HepG2 (cell line): ENCODE results near the gene ABL2. TPM values are rescaled to one million over a fixed set of nuclear protein-coding genes. Genes with fewer than 3 reads are reported as not detected.
A peak's percentile ranks its signal among the peaks of the same experiment; 100 is the strongest.

Experiments
- SMAD1 ChIP-seq: sonication (generic); formaldehyde crosslinking; IDR thresholded peaks from 2 replicates; pipeline ENCODE4 v1.4.0; 2020; ENCODE audit warnings: missing genetic modification reagents, low read depth, mild to moderate bottlenecking, borderline replicate concordance
- THAP11 ChIP-seq: IDR thresholded peaks from 2 replicates; pipeline ENCODE4 v1.6.1; 2016; ENCODE audit warnings: missing biosample characterization, missing genetic modification reagents
- U2AF2 ChIP-seq: fragments of 200-400 bp; formaldehyde crosslinking; IDR thresholded peaks from 2 replicates; pipeline ENCODE4 v1.6.1; 2017; ENCODE audit warnings: low read depth, mild to moderate bottlenecking, low read length
- ZFP37 ChIP-seq: sonication (generic); formaldehyde crosslinking; IDR thresholded peaks from 2 replicates; pipeline ENCODE4 v1.4.0; 2020; ENCODE audit warnings: missing genetic modification reagents, borderline replicate concordance
- ZFP41 ChIP-seq: sonication (generic); formaldehyde crosslinking; IDR thresholded peaks from 2 replicates; pipeline ENCODE4 v1.4.0; 2020; ENCODE audit warnings: mild to moderate bottlenecking, missing genetic modification reagents, borderline replicate concordance
- ZNF629 ChIP-seq: sonication (generic); formaldehyde crosslinking; conservative IDR thresholded peaks from 2 replicates; pipeline ENCODE4 v1.5.0; 2020; ENCODE audit warnings: missing genetic modification reagents
- ZNF776 ChIP-seq: sonication (generic); formaldehyde crosslinking; IDR thresholded peaks from 2 replicates; pipeline ENCODE4 v1.4.0; 2020; ENCODE audit warnings: mild to moderate bottlenecking, missing genetic modification reagents
- ZNF83 ChIP-seq: sonication (generic); formaldehyde crosslinking; IDR thresholded peaks from 2 replicates; pipeline ENCODE4 v1.4.0; 2020; ENCODE audit warnings: missing genetic modification reagents, mild to moderate bottlenecking, borderline replicate concordance
- ZSCAN31 ChIP-seq: sonication (generic); formaldehyde crosslinking; IDR thresholded peaks from 2 replicates; pipeline ENCODE4 v1.5.0; 2020; ENCODE audit warnings: low read depth, mild to moderate bottlenecking, missing genetic modification reagents
- polyA plus RNA-seq, 8 experiments: library from polyadenylated mRNA; depleted of rRNA in 3 of 8; stranded (reverse) in 7 of 8; unstranded in 1 of 8; fragments of >200 nt; fragmentation: Illumina TruSeq in 4 of 8; extraction: Trizol in 4 of 8; gene quantifications; 2 replicates each; pipeline versions ENCODE4 v1.2.1 to v1.2.3, GENCODE V29; 2011 to 2016; ENCODE audit warnings: low read depth in 4 of 8, missing spikeins in 1 of 8, mixed read lengths in 1 of 8; ENCODE audit not compliant: insufficient read depth in 1 of 8
- total RNA-seq, 5 experiments: library from RNA; depleted of rRNA; stranded (reverse); fragments of >200 nt; fragmentation: Illumina TruSeq; extraction: Trizol; gene quantifications; 2 replicates each; pipeline ENCODE4 v1.2.3, GENCODE V29; 2016; ENCODE audit warnings: low read depth in 1 of 5
- TF ChIP-seq, protein P1 (sequence below): sonication (generic); formaldehyde crosslinking; IDR thresholded peaks from 2 replicates; pipeline ENCODE4 v1.4.0; 2020; ENCODE audit warnings: missing genetic modification reagents
- TF ChIP-seq, protein P2 (sequence below): sonication (generic); formaldehyde crosslinking; IDR thresholded peaks from one replicate; pipeline ENCODE4 v1.5.1; 2020; ENCODE audit warnings: mild to moderate bottlenecking, missing genetic modification reagents; ENCODE audit errors: not compliant biosample characterization
- TF ChIP-seq, protein P3 (sequence below), 2 experiments: sonication (generic) in 1 of 2; formaldehyde crosslinking in 1 of 2; IDR thresholded peaks; 2 replicates each; pipeline versions ENCODE4 v1.4.0 to v1.6.1; 2018 to 2020; ENCODE audit warnings: missing genetic modification reagents in 2 of 2, borderline replicate concordance in 1 of 2, low read depth in 1 of 2, mild to moderate bottlenecking in 1 of 2, missing biosample characterization in 1 of 2
- TF ChIP-seq, protein P4 (sequence below): sonication (generic); formaldehyde crosslinking; IDR thresholded peaks from 2 replicates; pipeline ENCODE4 v1.5.1; 2020; ENCODE audit warnings: mild to moderate bottlenecking, missing genetic modification reagents, borderline replicate concordance
- TF ChIP-seq, protein P5 (sequence below): sonication (generic); formaldehyde crosslinking; IDR thresholded peaks from 2 replicates; pipeline ENCODE4 v1.4.0; 2020; ENCODE audit warnings: missing genetic modification reagents

The ABL2 gene
- total and polyA plus RNA-seq, 2 of the 13 experiments (the other 11 are each of a cell fraction or from before 2014, with no cell fraction given), result 5.8 to 6.0 TPM

DNA sequence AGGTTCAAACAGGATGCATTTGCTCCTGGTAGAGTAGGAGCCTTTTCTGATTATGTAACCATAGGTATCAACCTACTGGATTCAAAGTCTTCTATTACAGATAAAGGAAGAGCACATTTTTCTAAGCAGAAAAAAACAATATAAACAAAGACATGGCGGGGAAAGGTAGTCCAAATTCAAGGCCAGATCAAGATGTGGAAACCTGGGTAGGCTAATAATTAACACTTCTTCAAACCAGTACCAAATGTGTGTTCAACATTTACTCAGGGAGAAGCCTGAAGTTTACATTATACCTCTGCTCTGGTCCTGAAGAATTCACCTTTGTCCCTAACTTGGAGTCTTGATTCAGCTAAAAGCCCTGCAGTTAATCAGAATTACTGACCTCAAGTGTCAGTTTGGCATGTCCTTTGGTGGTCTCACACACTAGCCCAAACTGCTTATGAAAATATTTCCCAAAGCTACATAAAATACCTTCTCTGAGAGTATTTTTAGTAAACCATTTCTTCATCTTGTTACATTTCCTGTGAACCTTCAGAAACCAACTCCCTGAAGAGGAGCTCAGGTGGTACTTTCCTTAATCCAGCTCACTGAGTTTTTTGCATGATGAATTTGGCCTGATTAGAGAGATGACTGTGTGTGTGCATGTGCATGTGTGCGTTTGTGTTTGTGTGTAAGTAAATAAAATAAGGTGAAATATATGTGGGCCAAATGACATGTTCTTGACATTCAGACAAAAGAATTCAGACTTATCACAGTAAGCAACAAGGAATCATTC is 77.4 kb downstream of the ABL2 start (continued):
- TF ChIP-seq, protein P1, sequence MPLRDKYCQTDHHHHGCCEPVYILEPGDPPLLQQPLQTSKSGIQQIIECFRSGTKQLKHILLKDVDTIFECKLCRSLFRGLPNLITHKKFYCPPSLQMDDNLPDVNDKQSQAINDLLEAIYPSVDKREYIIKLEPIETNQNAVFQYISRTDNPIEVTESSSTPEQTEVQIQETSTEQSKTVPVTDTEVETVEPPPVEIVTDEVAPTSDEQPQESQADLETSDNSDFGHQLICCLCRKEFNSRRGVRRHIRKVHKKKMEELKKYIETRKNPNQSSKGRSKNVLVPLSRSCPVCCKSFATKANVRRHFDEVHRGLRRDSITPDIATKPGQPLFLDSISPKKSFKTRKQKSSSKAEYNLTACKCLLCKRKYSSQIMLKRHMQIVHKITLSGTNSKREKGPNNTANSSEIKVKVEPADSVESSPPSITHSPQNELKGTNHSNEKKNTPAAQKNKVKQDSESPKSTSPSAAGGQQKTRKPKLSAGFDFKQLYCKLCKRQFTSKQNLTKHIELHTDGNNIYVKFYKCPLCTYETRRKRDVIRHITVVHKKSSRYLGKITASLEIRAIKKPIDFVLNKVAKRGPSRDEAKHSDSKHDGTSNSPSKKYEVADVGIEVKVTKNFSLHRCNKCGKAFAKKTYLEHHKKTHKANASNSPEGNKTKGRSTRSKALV (CRISPR knock-in tag), result no peak
- TF ChIP-seq ZFP37 (CRISPR knock-in tag), result no peak
- TF ChIP-seq ZNF83 (CRISPR knock-in tag), result no peak
- TF ChIP-seq ZNF629 (CRISPR knock-in tag), result no peak
- TF ChIP-seq, protein P2, sequence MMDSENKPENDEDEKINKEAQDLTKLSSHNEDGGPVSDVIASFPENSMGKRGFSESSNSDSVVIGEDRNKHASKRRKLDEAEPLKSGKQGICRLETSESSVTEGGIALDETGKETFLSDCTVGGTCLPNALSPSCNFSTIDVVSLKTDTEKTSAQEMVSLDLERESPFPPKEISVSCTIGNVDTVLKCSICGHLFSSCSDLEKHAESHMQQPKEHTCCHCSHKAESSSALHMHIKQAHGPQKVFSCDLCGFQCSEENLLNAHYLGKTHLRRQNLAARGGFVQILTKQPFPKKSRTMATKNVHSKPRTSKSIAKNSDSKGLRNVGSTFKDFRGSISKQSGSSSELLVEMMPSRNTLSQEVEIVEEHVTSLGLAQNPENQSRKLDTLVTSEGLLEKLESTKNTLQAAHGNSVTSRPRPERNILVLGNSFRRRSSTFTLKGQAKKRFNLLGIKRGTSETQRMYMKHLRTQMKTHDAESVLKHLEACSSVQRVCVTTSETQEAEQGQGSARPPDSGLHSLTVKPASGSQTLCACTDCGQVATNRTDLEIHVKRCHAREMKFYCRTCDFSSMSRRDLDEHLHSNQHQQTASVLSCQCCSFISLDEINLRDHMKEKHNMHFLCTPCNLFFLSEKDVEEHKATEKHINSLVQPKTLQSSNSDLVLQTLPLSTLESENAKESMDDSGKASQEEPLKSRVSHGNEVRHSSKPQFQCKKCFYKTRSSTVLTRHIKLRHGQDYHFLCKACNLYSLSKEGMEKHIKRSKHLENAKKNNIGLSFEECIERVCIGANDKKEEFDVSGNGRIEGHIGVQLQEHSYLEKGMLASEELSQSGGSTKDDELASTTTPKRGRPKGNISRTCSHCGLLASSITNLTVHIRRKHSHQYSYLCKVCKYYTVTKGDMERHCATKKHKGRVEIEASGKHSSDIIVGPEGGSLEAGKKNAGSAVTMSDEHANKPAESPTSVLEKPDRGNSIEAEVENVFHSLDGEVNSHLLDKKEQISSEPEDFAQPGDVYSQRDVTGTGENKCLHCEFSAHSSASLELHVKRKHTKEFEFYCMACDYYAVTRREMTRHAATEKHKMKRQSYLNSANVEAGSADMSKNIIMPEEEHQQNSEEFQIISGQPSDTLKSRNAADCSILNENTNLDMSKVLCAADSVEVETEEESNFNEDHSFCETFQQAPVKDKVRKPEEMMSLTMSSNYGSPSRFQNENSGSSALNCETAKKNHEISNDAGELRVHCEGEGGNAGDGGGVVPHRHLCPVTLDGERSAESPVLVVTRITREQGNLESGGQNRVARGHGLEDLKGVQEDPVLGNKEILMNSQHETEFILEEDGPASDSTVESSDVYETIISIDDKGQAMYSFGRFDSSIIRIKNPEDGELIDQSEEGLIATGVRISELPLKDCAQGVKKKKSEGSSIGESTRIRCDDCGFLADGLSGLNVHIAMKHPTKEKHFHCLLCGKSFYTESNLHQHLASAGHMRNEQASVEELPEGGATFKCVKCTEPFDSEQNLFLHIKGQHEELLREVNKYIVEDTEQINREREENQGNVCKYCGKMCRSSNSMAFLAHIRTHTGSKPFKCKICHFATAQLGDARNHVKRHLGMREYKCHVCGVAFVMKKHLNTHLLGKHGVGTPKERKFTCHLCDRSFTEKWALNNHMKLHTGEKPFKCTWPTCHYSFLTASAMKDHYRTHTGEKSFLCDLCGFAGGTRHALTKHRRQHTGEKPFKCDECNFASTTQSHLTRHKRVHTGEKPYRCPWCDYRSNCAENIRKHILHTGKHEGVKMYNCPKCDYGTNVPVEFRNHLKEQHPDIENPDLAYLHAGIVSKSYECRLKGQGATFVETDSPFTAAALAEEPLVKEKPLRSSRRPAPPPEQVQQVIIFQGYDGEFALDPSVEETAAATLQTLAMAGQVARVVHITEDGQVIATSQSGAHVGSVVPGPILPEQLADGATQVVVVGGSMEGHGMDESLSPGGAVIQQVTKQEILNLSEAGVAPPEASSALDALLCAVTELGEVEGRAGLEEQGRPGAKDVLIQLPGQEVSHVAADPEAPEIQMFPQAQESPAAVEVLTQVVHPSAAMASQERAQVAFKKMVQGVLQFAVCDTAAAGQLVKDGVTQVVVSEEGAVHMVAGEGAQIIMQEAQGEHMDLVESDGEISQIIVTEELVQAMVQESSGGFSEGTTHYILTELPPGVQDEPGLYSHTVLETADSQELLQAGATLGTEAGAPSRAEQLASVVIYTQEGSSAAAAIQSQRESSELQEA (CRISPR knock-in tag), result no peak
- TF ChIP-seq ZNF776 (CRISPR knock-in tag), result no peak
- TF ChIP-seq, protein P3, sequence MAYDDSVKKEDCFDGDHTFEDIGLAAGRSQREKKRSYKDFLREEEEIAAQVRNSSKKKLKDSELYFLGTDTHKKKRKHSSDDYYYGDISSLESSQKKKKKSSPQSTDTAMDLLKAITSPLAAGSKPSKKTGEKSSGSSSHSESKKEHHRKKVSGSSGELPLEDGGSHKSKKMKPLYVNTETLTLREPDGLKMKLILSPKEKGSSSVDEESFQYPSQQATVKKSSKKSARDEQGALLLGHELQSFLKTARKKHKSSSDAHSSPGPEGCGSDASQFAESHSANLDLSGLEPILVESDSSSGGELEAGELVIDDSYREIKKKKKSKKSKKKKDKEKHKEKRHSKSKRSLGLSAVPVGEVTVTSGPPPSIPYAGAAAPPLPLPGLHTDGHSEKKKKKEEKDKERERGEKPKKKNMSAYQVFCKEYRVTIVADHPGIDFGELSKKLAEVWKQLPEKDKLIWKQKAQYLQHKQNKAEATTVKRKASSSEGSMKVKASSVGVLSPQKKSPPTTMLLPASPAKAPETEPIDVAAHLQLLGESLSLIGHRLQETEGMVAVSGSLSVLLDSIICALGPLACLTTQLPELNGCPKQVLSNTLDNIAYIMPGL (CRISPR knock-in tag; IDR thresholded peaks at IDR 0.05; ENCODE audit: borderline replicate concordance in 1 of 2, low read depth in 1 of 2), result peak in 1 of 2 experiments; percentile 36; a peak in 1 of 4 replicates
- no peak for TF ChIP-seq SMAD1
- TF ChIP-seq THAP11 (CRISPR knock-in tag), result peak; percentile 62
- no peak for TF ChIP-seq ZSCAN31 (CRISPR knock-in tag)
- no peak for TF ChIP-seq ZFP41 (CRISPR knock-in tag)
- no peak for TF ChIP-seq U2AF2
- TF ChIP-seq, protein P4, sequence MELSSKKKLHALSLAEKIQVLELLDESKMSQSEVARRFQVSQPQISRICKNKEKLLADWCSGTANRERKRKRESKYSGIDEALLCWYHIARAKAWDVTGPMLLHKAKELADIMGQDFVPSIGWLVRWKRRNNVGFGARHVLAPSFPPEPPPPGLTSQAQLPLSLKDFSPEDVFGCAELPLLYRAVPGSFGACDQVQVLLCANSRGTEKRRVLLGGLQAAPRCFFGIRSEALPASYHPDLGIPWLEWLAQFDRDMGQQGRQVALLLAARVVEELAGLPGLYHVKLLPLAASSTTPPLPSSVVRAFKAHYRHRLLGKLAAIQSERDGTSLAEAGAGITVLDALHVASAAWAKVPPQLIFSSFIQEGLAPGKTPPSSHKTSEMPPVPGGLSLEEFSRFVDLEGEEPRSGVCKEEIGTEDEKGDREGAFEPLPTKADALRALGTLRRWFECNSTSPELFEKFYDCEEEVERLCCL (CRISPR knock-in tag), result no peak
- TF ChIP-seq, protein P5, sequence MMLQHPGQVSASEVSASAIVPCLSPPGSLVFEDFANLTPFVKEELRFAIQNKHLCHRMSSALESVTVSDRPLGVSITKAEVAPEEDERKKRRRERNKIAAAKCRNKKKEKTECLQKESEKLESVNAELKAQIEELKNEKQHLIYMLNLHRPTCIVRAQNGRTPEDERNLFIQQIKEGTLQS (CRISPR knock-in tag), result no peak
